NCI-H2196 (cell line): Measurements from ENCODE around the gene ATF1.

Experiments used
- DNase-seq: peaks from one replicate; lab custom pipeline; 2025; ENCODE audit not compliant: unreplicated experiment; lab: John Stamatoyannopoulos, UW

ATF1 gene

GRCh38 chr12:50763639-50764285, at the start of gene ATF1:
TSS of gene ATF1 (plus strand) at chr12:50764101. CDS start at chr12:50780146, 16,045 bp downstream.
- peak; percentile 92 for DNase-seq

- DNase-seq, result no peak
Measured at GRCh38 chr12:50715174-50715573, 48.7 kb upstream of the ATF1 start.

GRCh38 chr12:50718760-50719159, 45.1 kb upstream of the ATF1 start:
- DNase-seq, result no peak

GRCh38 chr12:50720085-50720484, 43.8 kb upstream of the ATF1 start:
- no peak for DNase-seq

GRCh38 chr12:50720501-50720900, 43.4 kb upstream of the ATF1 start:
- no peak for DNase-seq

GRCh38 chr12:50723865-50724264, 40.0 kb upstream of the ATF1 start:
- no peak for DNase-seq

- peak; percentile 77 for DNase-seq
Measured at GRCh38 chr12:50725011-50725942, 38.6 kb upstream of the ATF1 start.

GRCh38 chr12:50727466-50727865, 36.4 kb upstream of the ATF1 start:
- DNase-seq, result no peak

GRCh38 chr12:50728417-50728816, 35.5 kb upstream of the ATF1 start:
- no peak for DNase-seq

- no peak for DNase-seq
Measured at GRCh38 chr12:50728841-50729240, 35.1 kb upstream of the ATF1 start.

- no peak for DNase-seq
Measured at GRCh38 chr12:50732591-50732990, 31.3 kb upstream of the ATF1 start.

- no peak for DNase-seq
Measured at GRCh38 chr12:50733706-50734105, 30.2 kb upstream of the ATF1 start.

- DNase-seq, result peak; percentile 40
Measured at GRCh38 chr12:50734409-50735263, 29.3 kb upstream of the ATF1 start.

GRCh38 chr12:50739611-50740010, 24.3 kb upstream of the ATF1 start:
- no peak for DNase-seq

- DNase-seq, result no peak
Measured at GRCh38 chr12:50740307-50740706, 23.6 kb upstream of the ATF1 start.

GRCh38 chr12:50742776-50743175, 21.1 kb upstream of the ATF1 start:
- no peak for DNase-seq

- DNase-seq, result no peak
Measured at GRCh38 chr12:50745861-50746260, 18.0 kb upstream of the ATF1 start.

- no peak for DNase-seq
Measured at GRCh38 chr12:50746431-50746830, 17.5 kb upstream of the ATF1 start.

GRCh38 chr12:50747817-50748216, 16.1 kb upstream of the ATF1 start:
- no peak for DNase-seq

- DNase-seq, result no peak
Measured at GRCh38 chr12:50749459-50749882, 14.4 kb upstream of the ATF1 start.

- DNase-seq, result no peak
Measured at GRCh38 chr12:50750366-50750765, 13.5 kb upstream of the ATF1 start.
